GM20000 (cell line): ENCODE results near the gene TMEM167B.

Experiments used
- DNase-seq: peaks from one replicate; pipeline ENCODE4 v3.0.0; 2012; ENCODE audit warnings: low spot score
- TF ChIP-seq, protein P1 (sequence below): IDR thresholded peaks from 2 replicates; pipeline ENCODE4 v1.5.1; 2012; ENCODE audit warnings: mild to moderate bottlenecking, control low read depth; ENCODE audit errors: extremely low read depth, missing control alignments

Gene TMEM167B

DNA sequence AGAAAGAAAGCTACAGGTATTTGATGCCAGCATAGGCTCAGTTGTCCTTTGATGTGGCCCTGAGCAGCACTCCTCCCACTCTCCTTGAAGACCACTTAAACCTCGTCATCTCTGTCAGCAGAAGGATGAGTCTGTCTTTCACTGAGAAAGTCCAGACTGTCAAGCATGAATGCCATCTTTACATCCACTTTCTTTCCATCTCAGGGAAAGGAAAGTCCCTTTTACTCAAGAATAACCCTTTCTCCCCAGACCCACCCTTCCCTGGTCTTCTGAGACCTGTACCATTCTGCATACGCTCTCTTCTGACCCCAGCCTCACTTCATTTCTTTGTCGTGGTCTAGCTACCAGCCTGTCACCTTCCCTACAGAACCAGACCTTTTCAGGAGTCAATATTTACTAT lies 19.3 kb downstream of the TMEM167B start:
- TF ChIP-seq, protein P1, sequence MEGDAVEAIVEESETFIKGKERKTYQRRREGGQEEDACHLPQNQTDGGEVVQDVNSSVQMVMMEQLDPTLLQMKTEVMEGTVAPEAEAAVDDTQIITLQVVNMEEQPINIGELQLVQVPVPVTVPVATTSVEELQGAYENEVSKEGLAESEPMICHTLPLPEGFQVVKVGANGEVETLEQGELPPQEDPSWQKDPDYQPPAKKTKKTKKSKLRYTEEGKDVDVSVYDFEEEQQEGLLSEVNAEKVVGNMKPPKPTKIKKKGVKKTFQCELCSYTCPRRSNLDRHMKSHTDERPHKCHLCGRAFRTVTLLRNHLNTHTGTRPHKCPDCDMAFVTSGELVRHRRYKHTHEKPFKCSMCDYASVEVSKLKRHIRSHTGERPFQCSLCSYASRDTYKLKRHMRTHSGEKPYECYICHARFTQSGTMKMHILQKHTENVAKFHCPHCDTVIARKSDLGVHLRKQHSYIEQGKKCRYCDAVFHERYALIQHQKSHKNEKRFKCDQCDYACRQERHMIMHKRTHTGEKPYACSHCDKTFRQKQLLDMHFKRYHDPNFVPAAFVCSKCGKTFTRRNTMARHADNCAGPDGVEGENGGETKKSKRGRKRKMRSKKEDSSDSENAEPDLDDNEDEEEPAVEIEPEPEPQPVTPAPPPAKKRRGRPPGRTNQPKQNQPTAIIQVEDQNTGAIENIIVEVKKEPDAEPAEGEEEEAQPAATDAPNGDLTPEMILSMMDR = no peak
- no peak for DNase-seq

DNA sequence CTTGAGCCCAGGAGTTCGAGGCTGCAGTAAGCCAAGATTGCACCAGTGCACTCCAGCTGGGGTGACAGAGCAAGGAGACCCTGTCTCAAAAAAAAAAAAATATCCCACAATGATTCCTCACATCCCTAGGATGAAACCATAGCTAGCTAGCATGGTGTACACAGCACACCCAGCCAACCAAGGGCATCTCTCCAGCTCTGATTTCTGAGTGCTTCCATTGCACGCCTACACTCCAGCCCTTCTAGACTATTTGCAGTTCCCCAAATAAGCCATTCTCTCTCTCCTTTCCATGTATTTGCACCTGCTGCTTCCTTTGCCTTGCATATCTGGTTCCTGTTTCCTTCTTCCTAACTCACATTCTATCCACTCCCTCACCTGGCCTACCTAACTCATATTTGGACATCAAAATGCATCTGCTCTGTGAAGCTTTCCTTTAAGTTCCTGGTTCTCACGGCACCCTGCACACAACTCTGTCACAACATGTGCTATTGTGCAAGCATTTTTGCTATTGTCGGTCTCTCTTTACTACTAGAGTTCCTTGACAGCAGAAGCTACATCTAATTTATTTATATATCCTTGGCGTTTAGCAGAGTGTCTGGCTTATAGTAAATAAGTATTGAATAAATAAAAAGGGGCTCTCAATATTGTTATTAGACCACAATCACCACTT lies 21.0 kb downstream of the TMEM167B start:
- DNase-seq = no peak
- TF ChIP-seq, protein P1 = no peak

DNA sequence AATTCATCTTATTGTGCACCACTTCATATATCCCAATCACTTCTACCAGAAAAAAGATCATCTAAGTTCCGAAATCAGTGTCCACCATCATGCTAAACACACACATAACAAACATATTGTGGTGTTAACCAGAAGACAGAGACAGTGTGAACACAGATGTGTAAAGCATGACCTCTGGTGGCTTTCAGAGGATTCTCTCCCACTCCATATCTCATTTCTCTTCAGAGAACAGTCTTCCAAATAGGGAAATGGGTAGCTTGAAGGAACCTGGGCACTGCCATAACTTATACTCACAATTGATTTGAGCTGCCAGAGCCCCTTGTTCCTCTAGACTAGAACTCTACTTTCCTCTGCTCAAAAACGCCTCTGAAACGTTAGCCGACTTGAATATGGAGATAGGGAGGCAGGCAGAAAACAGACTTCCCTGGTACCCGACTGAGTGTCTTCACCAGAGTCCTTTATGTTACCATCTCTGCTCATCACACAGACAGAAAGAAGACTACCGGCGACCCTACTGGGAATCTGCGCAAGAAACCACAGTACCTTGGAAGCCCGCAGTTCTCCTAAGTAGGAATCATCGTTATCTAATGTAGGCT lies 21.6 kb downstream of the TMEM167B start:
- TF ChIP-seq, protein P1 = no peak
- DNase-seq = peak; percentile 49

DNA sequence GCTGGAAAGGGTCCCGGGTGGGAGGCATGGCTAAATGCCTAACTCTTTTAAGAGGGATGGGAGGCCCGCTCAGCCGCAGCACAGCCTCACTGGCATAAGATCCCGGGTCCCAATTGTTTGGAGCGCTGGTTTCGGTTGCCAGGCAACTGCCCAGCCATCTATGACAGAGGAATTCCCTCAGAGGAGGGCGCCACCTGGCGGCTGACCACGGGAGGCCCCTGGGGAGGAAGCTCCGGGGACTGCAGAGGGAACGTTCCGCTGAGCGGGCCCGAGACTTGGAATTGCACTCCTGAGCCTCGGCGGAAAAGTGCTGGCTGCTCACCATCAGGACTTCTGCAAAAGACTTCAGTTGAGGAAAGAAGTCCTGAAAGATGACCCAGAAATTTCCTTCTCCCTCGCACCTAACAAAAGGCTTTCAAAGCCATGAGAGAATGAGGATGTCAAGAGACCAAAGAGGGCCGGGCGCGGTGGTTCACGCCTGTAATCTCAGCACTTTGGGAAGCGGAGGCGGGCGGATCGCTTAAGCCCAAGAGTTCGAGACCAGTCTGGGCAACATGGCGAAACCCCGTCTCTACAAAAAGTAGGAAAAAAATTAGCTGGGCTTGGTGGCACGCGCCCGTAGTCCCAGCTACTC lies 22.2 kb downstream of the TMEM167B start:
- TF ChIP-seq, protein P1 = peak; percentile 86
- DNase-seq = peak; percentile 88

DNA sequence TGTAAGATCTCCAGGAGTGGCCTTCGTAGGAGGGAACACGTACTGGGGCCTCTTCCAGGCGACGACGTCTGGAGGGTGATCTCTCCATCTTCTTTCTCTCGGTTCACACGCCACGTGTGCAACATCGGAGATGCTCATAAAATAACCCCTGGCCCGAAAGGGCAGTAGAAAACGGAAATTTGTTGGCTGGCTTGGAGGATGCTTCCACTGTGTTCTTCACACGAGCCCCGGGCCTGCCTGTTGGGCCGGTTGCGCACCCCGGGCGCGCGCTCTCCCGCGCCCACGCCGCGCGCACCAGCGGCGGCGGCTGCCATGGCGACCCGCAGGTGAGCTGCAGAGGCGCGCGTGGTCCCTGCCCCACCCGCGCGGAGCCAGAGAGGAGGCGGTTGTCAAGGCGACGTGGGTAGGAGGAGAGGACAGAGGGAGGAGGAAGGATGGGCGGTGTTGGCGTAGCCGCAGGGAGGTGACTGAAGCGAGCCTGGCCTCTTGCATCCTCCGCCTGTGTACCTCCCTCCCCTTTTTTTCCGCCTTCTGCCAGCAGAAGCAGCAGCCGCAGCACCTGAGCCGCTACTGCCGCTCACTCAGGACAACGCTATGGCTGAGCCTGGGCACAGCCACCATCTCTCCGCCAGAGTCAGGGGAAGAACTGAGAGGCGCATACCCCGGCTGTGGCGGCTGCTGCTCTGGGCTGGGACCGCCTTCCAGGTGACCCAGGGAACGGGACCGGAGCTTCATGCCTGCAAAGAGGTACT lies 23.2 kb downstream of the TMEM167B start, which contains the start of gene ELAPOR1:
Gene ELAPOR1, plus strand, starts transcription at position 526 of the 752 bp plus-strand sequence. Its CDS starts 69 bp downstream, at position 595.
- TF ChIP-seq, protein P1 = no peak

DNA sequence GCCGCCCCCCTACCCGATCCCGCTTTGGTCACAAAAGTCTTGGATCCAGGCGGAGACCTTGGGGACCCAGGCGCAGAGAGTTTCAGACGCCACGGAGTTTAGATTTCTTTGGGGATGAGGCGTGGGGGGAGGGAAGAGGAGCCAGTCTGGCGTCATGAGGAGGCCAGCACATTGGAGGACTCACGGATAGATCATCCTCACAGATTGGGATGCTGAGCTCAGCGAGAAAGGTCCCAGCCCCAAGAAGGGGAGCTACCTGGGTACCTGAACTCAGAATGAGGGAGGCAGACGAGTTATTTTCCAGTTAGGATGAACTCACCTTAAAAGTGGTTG lies 23.7 kb downstream of the TMEM167B start:
- DNase-seq = no peak

More for the DNA sequence above, 23.2 kb downstream of the TMEM167B start, which contains the start of gene ELAPOR1:
- DNase-seq = peak; percentile 75

More for the DNA sequence above, 23.7 kb downstream of the TMEM167B start:
- TF ChIP-seq, protein P1 = no peak
